GM12878 (cell line): ENCODE results near the gene EEFSEC. TPM values are rescaled to one million over a fixed set of nuclear protein-coding genes. Genes with fewer than 3 reads are reported as not detected.

ENCODE experiments used
- ATAC-seq: fragments of 200-7000 bp; cut with Tn5 transposase; 3 replicates; pipeline ENCODE4 v1.9.1; 2020; ENCODE audit warnings: mild to moderate bottlenecking, moderate library complexity
- BruUV-seq: library from RNA; stranded (reverse); fragments of 400-500 nt; replicated peaks from 2 replicates; lab custom pipeline; 2021; lab: Mats Ljungman, UMichigan
- CTCF ChIA-PET: fragments of 300-600 bp; sonication (Branson Sonifier 250); formaldehyde crosslinking; extraction: SDS; loops from one replicate; lab custom pipeline; 2021; ENCODE audit warnings: inconsistent platforms; lab: Yijun Ruan, JAX
- POLR2A ChIA-PET: fragments of 350-600 bp; formaldehyde crosslinking; extraction: SDS; loops from one replicate; lab custom pipeline; 2021; ENCODE audit warnings: inconsistent platforms; lab: Charles Lee
- RAD21 ChIA-PET: fragments of 300-600 bp; sonication (Branson Sonifier 250); formaldehyde crosslinking; loops from one replicate; lab custom pipeline; 2023; ENCODE audit warnings: antibody characterized with exemption; ENCODE audit not compliant: unreplicated experiment; lab: Charles Lee
- SMC1A ChIA-PET: fragments of 300-600 bp; sonication (Branson Sonifier 250); formaldehyde crosslinking; loops from one replicate; lab custom pipeline; 2023; ENCODE audit not compliant: unreplicated experiment, uncharacterized antibody; lab: Charles Lee
- DNase-seq: peaks from one replicate; pipeline ENCODE4 v3.0.0-alpha.2; 2011; ENCODE audit warnings: low read depth, low spot score
- FAIRE-seq: peaks from 3 replicates; lab custom pipeline; 2011; peaks lifted over from hg19 to GRCh38; lab: Jason Lieb, UNC
- H2AFZ ChIP-seq: 2 replicates; pipeline ENCODE4 v1.6.0; 2011; ENCODE audit warnings: low read depth, low read length, control low read depth; ENCODE audit not compliant: control insufficient read depth
- H3K27ac ChIP-seq: 2 replicates; pipeline ENCODE4 v1.5.1; 2011; ENCODE audit warnings: control low read depth; ENCODE audit not compliant: control insufficient read depth, insufficient read depth
- H3K27me3 ChIP-seq, 2 experiments: replicated peaks in 1 of 2; 2 replicates each; pipeline versions ENCODE4 v1.6.0 to v1.6.1; 2011; ENCODE audit warnings: low read length in 1 of 2; ENCODE audit not compliant: control insufficient read depth in 2 of 2, insufficient read depth in 2 of 2
- H3K36me3 ChIP-seq, 2 experiments: 2 replicates each; pipeline ENCODE4 v1.5.1; 2011; ENCODE audit warnings: low read length in 1 of 2; ENCODE audit not compliant: control insufficient read depth in 2 of 2, insufficient read depth in 2 of 2
- H3K4me1 ChIP-seq: 2 replicates; pipeline ENCODE4 v1.6.1; 2011; ENCODE audit warnings: mild to moderate bottlenecking, low read length, moderate library complexity, mixed read lengths; ENCODE audit not compliant: control insufficient read depth, insufficient read depth
- H3K4me2 ChIP-seq: 2 replicates; pipeline ENCODE4 v1.6.0; 2011; ENCODE audit warnings: control low read depth; ENCODE audit not compliant: control insufficient read depth, insufficient read depth
- H3K4me3 ChIP-seq: fragments of 200-600 bp; sonication (generic); 2 replicates; pipeline ENCODE4 v1.5.1; 2016
- H3K79me2 ChIP-seq: 2 replicates; pipeline ENCODE4 v1.6.0; 2011; ENCODE audit warnings: low read length; ENCODE audit not compliant: control insufficient read depth, insufficient read depth
- H3K9ac ChIP-seq: 2 replicates; pipeline ENCODE4 v1.8.0; 2011; ENCODE audit warnings: low read length, control low read depth, mixed read lengths; ENCODE audit not compliant: control insufficient read depth, insufficient read depth
- H3K9me3 ChIP-seq: replicated peaks from 3 replicates; pipeline ENCODE4 v1.5.1; 2011; ENCODE audit warnings: mild to moderate bottlenecking, low read length; ENCODE audit not compliant: control insufficient read depth, insufficient read depth
- H4K20me1 ChIP-seq: 2 replicates; pipeline ENCODE4 v1.6.0; 2011; ENCODE audit not compliant: control insufficient read depth, insufficient read depth
- CBX3 ChIP-seq: fragments of 200-600 bp; sonication (generic); IDR thresholded peaks from 2 replicates; pipeline ENCODE4 v1.6.1; 2016; ENCODE audit warnings: low read depth, borderline replicate concordance
- CUX1 ChIP-seq: IDR thresholded peaks from 2 replicates; pipeline ENCODE4 v1.6.1; 2012; ENCODE audit warnings: improper control_type of control experiment, low read depth, low read length; ENCODE audit not compliant: insufficient replicate concordance
- E4F1 ChIP-seq: fragments of 450-650 bp; IDR thresholded peaks from 2 replicates; pipeline ENCODE4 v1.6.1; 2018; ENCODE audit warnings: borderline replicate concordance, mild to moderate bottlenecking; ENCODE audit not compliant: partially characterized antibody
- LARP7 ChIP-seq: fragments of 450-650 bp; IDR thresholded peaks from 2 replicates; pipeline ENCODE4 v1.6.1; 2017; ENCODE audit warnings: mild to moderate bottlenecking
- MEF2B ChIP-seq: fragments of 450-650 bp; IDR thresholded peaks from 2 replicates; pipeline ENCODE4 v1.6.1; 2018; ENCODE audit warnings: mild to moderate bottlenecking, moderate library complexity; ENCODE audit not compliant: partially characterized antibody, poor library complexity, severe bottlenecking
- STAT3 ChIP-seq: IDR thresholded peaks from 2 replicates; pipeline ENCODE4 v1.6.1; 2011; ENCODE audit warnings: low read depth, low read length, improper control_type of control experiment
- WGBS: methylation state at CpG from one replicate; pipeline ENCODE4 v1.1.6; 2016; ENCODE audit warnings: low lambda C conversion rate; ENCODE audit not compliant: insufficient replicate concordance, insufficient coverage; ENCODE audit errors: missing lambda C conversion rate; 5-methylcytosine and 5-hydroxymethylcytosine counted together
- in situ Hi-C: fragments of 300-500 bp; cut with MboI; formaldehyde crosslinking; loops from 9 replicates; pipeline ENCODE4 v1.14.3; 2018; ENCODE audit warnings: mixed read lengths
- intact Hi-C: fragments of 100-400 bp; cut with micrococcal nuclease; formaldehyde crosslinking; loops from one replicate; pipeline ENCODE4 v1.14.2; 2022; ENCODE audit not compliant: unreplicated experiment
- polyA plus RNA-seq, 11 experiments: library from polyadenylated mRNA; depleted of rRNA in 4 of 11; unstranded in 6 of 11; stranded (reverse) in 5 of 11; fragments of >200 nt; fragmentation: Nextera tagmentation in 4 of 11; fragmentation: Illumina TruSeq in 1 of 11; extraction: Ambion mirVana in 4 of 11; extraction: Trizol in 1 of 11; gene quantifications; 1 replicate in 1 of 11; 2 replicates in 10 of 11; pipeline versions ENCODE4 v1.2.1 to v1.2.3, GENCODE V29; 2011 to 2016; ENCODE audit warnings: inconsistent platforms in 2 of 11, missing spikeins in 2 of 11, low read depth in 1 of 11
- total RNA-seq, 4 experiments: library from RNA; depleted of rRNA in 3 of 4; stranded (reverse); fragments of >200 nt in 3 of 4; fragmentation: Illumina TruSeq in 1 of 4; extraction: Trizol in 1 of 4; gene quantifications; 2 replicates each; pipeline versions ENCODE4 v1.2.1 to v1.2.3, GENCODE V29; 2013 to 2021
- TF ChIP-seq, protein P1 (sequence below): fragments of 450-650 bp; formaldehyde crosslinking; IDR thresholded peaks from 2 replicates; pipeline ENCODE4 v1.4.0; 2022; ENCODE audit warnings: mild to moderate bottlenecking, moderate library complexity
- TF ChIP-seq, protein P2 (sequence below): IDR thresholded peaks from 2 replicates; pipeline ENCODE4 v1.6.1; 2012; ENCODE audit warnings: low read depth, low read length, improper control_type of control experiment

EEFSEC gene
- total and polyA plus RNA-seq, 10 of the 15 experiments (the other 5 are each of a cell fraction or from before 2014, with no cell fraction given) = 0.29 to 29.1 (median 16.1) TPM

GRCh38 chr3:128252083-128252482 is 98.8 kb downstream of the EEFSEC start:
- no peak for FAIRE-seq
- Histone ChIP-seq H3K4me2 (no peak overlapping the region), H3K27me3 (no peaks in the 10 kb centered on the region), H4K20me1 (no peaks in the 10 kb centered on the region), H3K79me2 (no peaks in the 10 kb centered on the region), H3K27ac (no peak overlapping the region), H3K9me3 (no peaks in the 10 kb centered on the region), H2AFZ (no peak overlapping the region), H3K9ac (no peak overlapping the region), H3K4me3 (no peak overlapping the region)
- RAD21 ChIA-PET = no interaction called here
- in situ Hi-C loops = no loop called here
- SMC1A ChIA-PET = interaction anchor here (0.8 kb wide), 1 partner anchor 54 kb away, joined by 3 read pairs; no protein-coding TSS in a partner anchor
- CTCF ChIA-PET = no interaction called here
- POLR2A ChIA-PET = no interaction called here
- ATAC-seq = no peak
- WGBS = 94% methylated on average over 3 of the region's 3 CpGs
- no peak for DNase-seq
- TF ChIP-seq LARP7 (no peak), E4F1 (no peak), MEF2B (no peak), STAT3 (no peak), CUX1 (no peak), CBX3 (no peak)
- TF ChIP-seq, protein P1, sequence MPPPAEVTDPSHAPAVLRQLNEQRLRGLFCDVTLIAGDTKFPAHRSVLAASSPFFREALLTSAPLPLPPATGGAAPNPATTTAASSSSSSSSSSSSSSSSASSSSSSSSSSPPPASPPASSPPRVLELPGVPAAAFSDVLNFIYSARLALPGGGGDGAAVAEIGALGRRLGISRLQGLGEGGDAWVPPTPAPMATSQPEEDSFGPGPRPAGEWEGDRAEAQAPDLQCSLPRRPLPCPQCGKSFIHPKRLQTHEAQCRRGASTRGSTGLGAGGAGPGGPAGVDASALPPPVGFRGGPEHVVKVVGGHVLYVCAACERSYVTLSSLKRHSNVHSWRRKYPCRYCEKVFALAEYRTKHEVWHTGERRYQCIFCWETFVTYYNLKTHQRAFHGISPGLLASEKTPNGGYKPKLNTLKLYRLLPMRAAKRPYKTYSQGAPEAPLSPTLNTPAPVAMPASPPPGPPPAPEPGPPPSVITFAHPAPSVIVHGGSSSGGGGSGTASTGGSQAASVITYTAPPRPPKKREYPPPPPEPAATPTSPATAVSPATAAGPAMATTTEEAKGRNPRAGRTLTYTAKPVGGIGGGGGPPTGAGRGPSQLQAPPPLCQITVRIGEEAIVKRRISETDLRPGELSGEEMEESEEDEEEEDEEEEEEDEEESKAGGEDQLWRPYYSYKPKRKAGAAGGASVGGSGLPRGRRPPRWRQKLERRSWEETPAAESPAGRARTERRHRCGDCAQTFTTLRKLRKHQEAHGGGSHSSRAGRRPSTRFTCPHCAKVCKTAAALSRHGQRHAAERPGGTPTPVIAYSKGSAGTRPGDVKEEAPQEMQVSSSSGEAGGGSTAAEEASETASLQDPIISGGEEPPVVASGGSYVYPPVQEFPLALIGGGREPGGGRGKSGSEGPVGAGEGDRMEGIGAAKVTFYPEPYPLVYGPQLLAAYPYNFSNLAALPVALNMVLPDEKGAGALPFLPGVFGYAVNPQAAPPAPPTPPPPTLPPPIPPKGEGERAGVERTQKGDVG (CRISPR knock-in tag) = no peak
- TF ChIP-seq, protein P2, sequence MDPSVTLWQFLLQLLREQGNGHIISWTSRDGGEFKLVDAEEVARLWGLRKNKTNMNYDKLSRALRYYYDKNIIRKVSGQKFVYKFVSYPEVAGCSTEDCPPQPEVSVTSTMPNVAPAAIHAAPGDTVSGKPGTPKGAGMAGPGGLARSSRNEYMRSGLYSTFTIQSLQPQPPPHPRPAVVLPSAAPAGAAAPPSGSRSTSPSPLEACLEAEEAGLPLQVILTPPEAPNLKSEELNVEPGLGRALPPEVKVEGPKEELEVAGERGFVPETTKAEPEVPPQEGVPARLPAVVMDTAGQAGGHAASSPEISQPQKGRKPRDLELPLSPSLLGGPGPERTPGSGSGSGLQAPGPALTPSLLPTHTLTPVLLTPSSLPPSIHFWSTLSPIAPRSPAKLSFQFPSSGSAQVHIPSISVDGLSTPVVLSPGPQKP = no peak
- TF ChIP-seq, all 136 proteins: peak for 0
- Histone ChIP-seq H3K36me3 (peaks cover 0 to 4% of the 10 kb centered on the region in 2 experiments; a peak in 2 of 4 replicates), H3K4me1 (no peaks in the 10 kb centered on the region)
- intact Hi-C loops = no loop called here
- no TSS peak for BruUV-seq
